B cell (primary cell): ENCODE measurements around the gene CSMD2.

Source experiments
- CTCF ChIP-seq: fragments of 200-600 bp; IDR thresholded peaks from one replicate; pipeline ENCODE4 v1.8.0; 2022; ENCODE audit warnings: antibody characterized with exemption, mild to moderate bottlenecking
- EZH2 ChIP-seq: IDR thresholded peaks from 2 replicates; pipeline ENCODE4 v1.6.1; 2012; ENCODE audit warnings: borderline replicate concordance, low read depth, mild to moderate bottlenecking, moderate library complexity, low read length; ENCODE audit not compliant: insufficient read depth, poor library complexity, severe bottlenecking

- TF ChIP-seq EZH2 (no peak), CTCF (no peak)
These were observed 588.0 kb downstream of the CSMD2 start for GRCh38 chr1:33576821-33577599.
